H1 (cell line): Measurements from ENCODE around the gene MYCBPAP.

ENCODE experiments used
- CBX5 ChIP-seq: fragments of 300-800, 300-1000 bp; sonication (generic); IDR thresholded peaks from 2 replicates; pipeline ENCODE4 v1.7.1; 2016; ENCODE audit warnings: antibody characterized with exemption, low read length, low read depth
- CBX8 ChIP-seq: fragments of 300-800, 300-1000 bp; sonication (generic); IDR thresholded peaks from 2 replicates; pipeline ENCODE4 v1.7.1; 2016; ENCODE audit warnings: low read depth, low read length, borderline replicate concordance
- CEBPB ChIP-seq: IDR thresholded peaks from 2 replicates; pipeline ENCODE4 v1.6.1; 2012; ENCODE audit warnings: low read depth, low read length
- CREB1 ChIP-seq: IDR thresholded peaks from 2 replicates; pipeline ENCODE4 v1.6.1; 2012; ENCODE audit warnings: inconsistent platforms
- CTCF ChIP-seq, 3 experiments: IDR thresholded peaks; 1 replicate in 2 of 3; 2 replicates in 1 of 3; pipeline versions ENCODE4 v1.5.1 to v1.6.1; 2011; ENCODE audit warnings: low read length in 3 of 3, mild to moderate bottlenecking in 3 of 3, inconsistent platforms in 2 of 3, low read depth in 1 of 3, moderate library complexity in 1 of 3; ENCODE audit not compliant: insufficient read depth in 1 of 3; ENCODE audit errors: control extremely low read depth in 1 of 3
- EZH2 ChIP-seq: fragments of 200-600 bp; sonication (generic); IDR thresholded peaks from 2 replicates; pipeline ENCODE4 v1.7.1; 2012; ENCODE audit warnings: low read depth, mild to moderate bottlenecking, moderate library complexity, low read length, inconsistent platforms; ENCODE audit not compliant: severe bottlenecking
- PHF8 ChIP-seq: fragments of 200-600 bp; sonication (generic); conservative IDR thresholded peaks from 2 replicates; pipeline ENCODE4 v1.7.1; 2012; ENCODE audit warnings: low read depth, mild to moderate bottlenecking, inconsistent platforms, low read length, moderate library complexity
- POLR2A ChIP-seq, 2 experiments: IDR thresholded peaks; 1 replicate in 1 of 2; 2 replicates in 1 of 2; pipeline ENCODE4 v1.6.1; 2011; ENCODE audit warnings: low read depth in 2 of 2, low read length in 2 of 2, mild to moderate bottlenecking in 2 of 2; ENCODE audit errors: control extremely low read depth in 1 of 2
- SIN3A ChIP-seq, 2 experiments: IDR thresholded peaks in 1 of 2; conservative IDR thresholded peaks in 1 of 2; 2 replicates each; pipeline ENCODE4 v1.6.1; 2011 to 2012; ENCODE audit warnings: low read length in 2 of 2, improper control_type of control experiment in 1 of 2, low read depth in 1 of 2, mild to moderate bottlenecking in 1 of 2
- YY1 ChIP-seq: IDR thresholded peaks from 2 replicates; pipeline ENCODE4 v1.6.1; 2011; ENCODE audit warnings: low read depth, mild to moderate bottlenecking, low read length

DNA sequence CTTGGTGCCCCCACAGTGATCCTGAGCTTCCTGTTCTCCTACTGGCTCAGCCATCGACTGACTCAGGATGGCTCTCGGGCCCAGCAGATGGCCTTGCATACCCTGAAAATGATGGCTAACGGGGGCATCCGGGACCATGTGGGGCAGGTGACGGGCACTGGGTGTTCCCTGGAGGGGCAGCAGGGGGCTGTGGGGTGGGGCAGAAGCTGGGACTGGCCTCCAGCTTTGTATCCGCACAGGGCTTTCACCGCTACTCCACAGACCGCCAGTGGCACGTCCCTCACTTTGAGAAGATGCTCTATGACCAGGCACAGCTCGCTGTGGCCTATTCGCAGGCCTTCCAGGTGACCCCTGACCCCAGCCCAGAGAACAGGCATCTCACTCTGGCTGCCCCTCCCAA, 41.7 kb downstream of the MYCBPAP start:
- no peak for TF ChIP-seq SIN3A (conservative IDR thresholded peaks at IDR 0.05 in 1 of 2, IDR thresholded peaks at IDR 0.05 in 1 of 2; ENCODE audit: low read depth in 1 of 2, low read length in 2 of 2)
- TF ChIP-seq PHF8: no peak
- TF ChIP-seq CEBPB: no peak
- TF ChIP-seq CREB1: no peak
- TF ChIP-seq CBX5: no peak
- TF ChIP-seq YY1: no peak
- no peak for TF ChIP-seq EZH2
- no peak for TF ChIP-seq POLR2A (IDR thresholded peaks at IDR 0.05; ENCODE audit: control extremely low read depth in 1 of 2, low read depth in 2 of 2, low read length in 2 of 2)
- TF ChIP-seq CTCF (IDR thresholded peaks at IDR 0.05; ENCODE audit: control extremely low read depth in 1 of 3, insufficient read depth in 1 of 3, low read depth in 1 of 3, low read length in 3 of 3): no peak
- TF ChIP-seq CBX8: no peak
